Measurements from ENCODE around the gene ADGRB2.
A peak's percentile ranks its signal among the peaks of the same experiment; 100 is the strongest.

ADGRB2 gene

GRCh38 chr1:31805318-31805717, 41.2 kb upstream of the ADGRB2 start:
- Histone ChIP-seq H3K27ac (no peak overlapping the region), H3K36me3 (no peaks in the 10 kb centered on the region), H3K4me3 (no peak overlapping the region), H3K27me3 (no peaks in the 10 kb centered on the region), H3K9me3 (no peaks in the 10 kb centered on the region), H3K4me1 (no peaks in the 10 kb centered on the region)
- no peak for TF ChIP-seq CTCF (IDR thresholded peaks at IDR 0.05)
- intact Hi-C loops (cut with DNase I; ENCODE audit: low total_unique reads), result no loop called here
- DNase-seq, result peak in 1 of 2 donors; percentile 8

- Histone ChIP-seq H3K4me3 (no peak overlapping the region), H3K9me3 (no peaks in the 10 kb centered on the region), H3K36me3 (no peaks in the 10 kb centered on the region), H3K4me1 (peaks cover 0 to under 1% (median 0%) of the 10 kb centered on the region in 4 donors), H3K27me3 (no peaks in the 10 kb centered on the region), H3K27ac (no peak overlapping the region)
- intact Hi-C loops (cut with DNase I; ENCODE audit: low total_unique reads), result no loop called here
- TF ChIP-seq CTCF (IDR thresholded peaks at IDR 0.05), result no peak
- DNase-seq, result no peak
These were observed 40.0 kb upstream of the ADGRB2 start for GRCh38 chr1:31804098-31804497.

- no peaks in the 10 kb centered on the region for H3K27me3 ChIP-seq
- H3K27ac ChIP-seq, result no peak overlapping the region
- no peak overlapping the region for H3K4me3 ChIP-seq
- intact Hi-C loops (cut with DNase I; ENCODE audit: low total_unique reads), result no loop called here
- H3K4me1 ChIP-seq, result peaks cover 0 to 6% (median under 1%) of the 10 kb centered on the region in 4 donors
- no peaks in the 10 kb centered on the region for H3K9me3 ChIP-seq
- TF ChIP-seq CTCF (IDR thresholded peaks at IDR 0.05), result no peak
- no peak for DNase-seq
- no peaks in the 10 kb centered on the region for H3K36me3 ChIP-seq
These were observed 39.5 kb upstream of the ADGRB2 start for GRCh38 chr1:31803610-31804009.

- H3K4me1 ChIP-seq, result peaks cover 0 to 13% (median 4%) of the 10 kb centered on the region in 4 donors
- H3K4me3 ChIP-seq, result peak overlapping the region; percentile 22 to 28
- intact Hi-C loops (cut with DNase I; ENCODE audit: low total_unique reads), result no loop called here
- peaks cover 0 to 7% of the 10 kb centered on the region in 2 donors for H3K27me3 ChIP-seq
- H3K9me3 ChIP-seq, result no peaks in the 10 kb centered on the region
- H3K36me3 ChIP-seq, result no peaks in the 10 kb centered on the region
- H3K27ac ChIP-seq, result no peak overlapping the region
- no peak for TF ChIP-seq CTCF (IDR thresholded peaks at IDR 0.05)
- DNase-seq, result peak in 1 of 2 donors; percentile 10
These were observed 38.3 kb upstream of the ADGRB2 start for GRCh38 chr1:31802190-31803150.

GRCh38 chr1:31801458-31801857, 37.3 kb upstream of the ADGRB2 start:
- H3K4me3 ChIP-seq, result no peak overlapping the region
- H3K36me3 ChIP-seq, result no peaks in the 10 kb centered on the region
- H3K9me3 ChIP-seq, result no peaks in the 10 kb centered on the region
- no peak overlapping the region for H3K27ac ChIP-seq
- intact Hi-C loops (cut with DNase I; ENCODE audit: low total_unique reads), result no loop called here
- peaks cover 0 to 17% of the 10 kb centered on the region in 2 donors for H3K27me3 ChIP-seq
- peak in 1 of 2 donors; percentile 6 for DNase-seq
- peaks cover 0 to 13% (median 4%) of the 10 kb centered on the region in 4 donors for H3K4me1 ChIP-seq
- TF ChIP-seq CTCF (IDR thresholded peaks at IDR 0.05), result no peak

All from tibial artery (tissue), 4 donors.